Calu3 (cell line): ENCODE measurements around the gene BCAS3. TPM values are rescaled to one million over a fixed set of nuclear protein-coding genes. Genes with fewer than 3 reads are reported as not detected.
"Not testable (repeated sequence)": the region's sequence is repeated elsewhere in the genome, so short reads cannot be mapped to it uniquely, and the experiment has no call there.

Experiments used
- BruUV-seq: library from RNA; stranded (reverse); fragments of 400-500 nt; replicated peaks from 2 replicates; lab custom pipeline; 2021; lab: Mats Ljungman, UMichigan
- CTCF ChIA-PET: fragments of 300-600 bp; sonication (Branson Sonifier 250); formaldehyde crosslinking; loops from one replicate; lab custom pipeline; 2022; ENCODE audit warnings: antibody characterized with exemption; lab: Charles Lee
- DNase-seq: peaks from one replicate; pipeline ENCODE4 v3.0.0; 2022
- H3K27ac Mint-ChIP-seq: one replicate; pipeline ENCODE4 v1.8.0; 2022; ENCODE audit warnings: mixed read lengths; ENCODE audit not compliant: unreplicated experiment
- H3K27me3 Mint-ChIP-seq: one replicate; pipeline ENCODE4 v1.8.0; 2022; ENCODE audit warnings: mixed read lengths; ENCODE audit not compliant: unreplicated experiment
- H3K36me3 Mint-ChIP-seq: one replicate; pipeline ENCODE4 v1.8.0; 2022; ENCODE audit warnings: mild to moderate bottlenecking, moderate library complexity, mixed read lengths; ENCODE audit not compliant: insufficient read depth, unreplicated experiment
- H3K4me1 Mint-ChIP-seq: one replicate; pipeline ENCODE4 v1.8.0; 2022; ENCODE audit warnings: mild to moderate bottlenecking, low read depth, mixed read lengths; ENCODE audit not compliant: unreplicated experiment
- H3K4me3 Mint-ChIP-seq: one replicate; pipeline ENCODE4 v1.8.0; 2022; ENCODE audit warnings: mild to moderate bottlenecking, low read depth, moderate library complexity, mixed read lengths; ENCODE audit not compliant: unreplicated experiment
- H3K9me3 Mint-ChIP-seq: one replicate; pipeline ENCODE4 v1.8.0; 2022; ENCODE audit warnings: low read depth, mixed read lengths; ENCODE audit not compliant: unreplicated experiment
- CTCF ChIP-seq: fragments of 200-600 bp; IDR thresholded peaks from one replicate; pipeline ENCODE4 v1.8.0; 2022; ENCODE audit warnings: antibody characterized with exemption; ENCODE audit not compliant: unreplicated experiment
- intact Hi-C: fragments of 100-400 bp; cut with micrococcal nuclease; formaldehyde crosslinking; loops from one replicate; pipeline ENCODE4 v1.10.0; 2022; ENCODE audit not compliant: unreplicated experiment
- total RNA-seq: library from RNA; stranded (reverse); gene quantifications from 2 replicates; pipeline ENCODE4 v1.2.3, GENCODE V29; 2022

The BCAS3 gene
- total RNA-seq, 1 experiment from 2014 or later: 10.9 TPM

GRCh38 chr17:61000911-61001310 is 323.3 kb downstream of the BCAS3 start:
- Mint-ChIP-seq H3K9me3 (no peaks in the 10 kb centered on the region), H3K27me3 (no peaks in the 10 kb centered on the region), H3K36me3 (no peaks in the 10 kb centered on the region), H3K4me1 (no peaks in the 10 kb centered on the region), H3K4me3 (no peak overlapping the region), H3K27ac (no peak overlapping the region)
- no TSS peak for BruUV-seq
- DNase-seq: no peak
- CTCF ChIA-PET: interaction anchor here (0.6 kb wide), 1 partner anchor 256 kb away, joined by 7 read pairs; no protein-coding TSS in a partner anchor
- intact Hi-C loops: loop anchor here (5.0 kb wide), 1 partner anchor 391 kb away; no protein-coding TSS in a partner anchor
- no peak for TF ChIP-seq CTCF

GRCh38 chr17:61002316-61002736 is 324.7 kb downstream of the BCAS3 start:
- no peaks in the 10 kb centered on the region for H3K9me3 Mint-ChIP-seq
- no TSS peak for BruUV-seq
- H3K27me3 Mint-ChIP-seq: no peaks in the 10 kb centered on the region
- intact Hi-C loops: loop anchor here (5.0 kb wide), 1 partner anchor 390 kb away; no protein-coding TSS in a partner anchor
- H3K27ac Mint-ChIP-seq: no peak overlapping the region
- H3K36me3 Mint-ChIP-seq: no peaks in the 10 kb centered on the region
- TF ChIP-seq CTCF: no peak
- H3K4me3 Mint-ChIP-seq: no peak overlapping the region
- DNase-seq: no peak
- H3K4me1 Mint-ChIP-seq: no peaks in the 10 kb centered on the region
- CTCF ChIA-PET: no interaction called here

GRCh38 chr17:61005358-61005757 is 327.7 kb downstream of the BCAS3 start:
- intact Hi-C loops: no loop called here
- Mint-ChIP-seq H3K4me3 (no peak overlapping the region), H3K27me3 (no peaks in the 10 kb centered on the region), H3K9me3 (no peaks in the 10 kb centered on the region), H3K27ac (no peak overlapping the region), H3K36me3 (no peaks in the 10 kb centered on the region), H3K4me1 (no peaks in the 10 kb centered on the region)
- BruUV-seq: no TSS peak
- no peak for DNase-seq
- CTCF ChIA-PET: no interaction called here
- no peak for TF ChIP-seq CTCF

GRCh38 chr17:61005958-61006357 is 328.3 kb downstream of the BCAS3 start:
- BruUV-seq, intact Hi-C loops, H3K27me3 Mint-ChIP-seq: not testable (repeated sequence)

GRCh38 chr17:61007980-61008379 is 330.3 kb downstream of the BCAS3 start:
- CTCF ChIA-PET: no interaction called here
- intact Hi-C loops: no loop called here
- Mint-ChIP-seq H3K4me1 (no peaks in the 10 kb centered on the region), H3K27ac (no peak overlapping the region), H3K36me3 (no peaks in the 10 kb centered on the region), H3K9me3 (no peaks in the 10 kb centered on the region), H3K27me3 (no peaks in the 10 kb centered on the region), H3K4me3 (no peak overlapping the region)
- DNase-seq: no peak
- TF ChIP-seq CTCF: no peak
- BruUV-seq: no TSS peak

More at GRCh38 chr17:61005958-61006357, 328.3 kb downstream of the BCAS3 start:
- H3K9me3 Mint-ChIP-seq, H3K36me3 Mint-ChIP-seq, CTCF ChIA-PET, H3K27ac Mint-ChIP-seq, H3K4me3 Mint-ChIP-seq, H3K4me1 Mint-ChIP-seq, DNase-seq: not testable (repeated sequence)
